Chondrocyte (in vitro differentiated cells): Measurements from ENCODE around the gene BAIAP2. TPM values are rescaled to one million over a fixed set of nuclear protein-coding genes. Genes with fewer than 3 reads are reported as not detected.

Experiments
- DNase-seq: peaks from one replicate; pipeline ENCODE4 v3.0.0; 2021; ENCODE audit warnings: mixed read lengths, low spot score
- H3K27ac Mint-ChIP-seq: one replicate; pipeline ENCODE4 v1.8.0; 2021; ENCODE audit warnings: mild to moderate bottlenecking, moderate library complexity, mixed read lengths; ENCODE audit not compliant: unreplicated experiment
- H3K27me3 Mint-ChIP-seq: 2 replicates; pipeline ENCODE4 v1.8.0; 2021; ENCODE audit warnings: low read depth, mixed read lengths
- H3K36me3 Mint-ChIP-seq: 2 replicates; pipeline ENCODE4 v1.8.0; 2021; ENCODE audit warnings: low read depth, mixed read lengths
- H3K4me1 Mint-ChIP-seq: 2 replicates; pipeline ENCODE4 v1.8.0; 2021; ENCODE audit warnings: low read depth, mild to moderate bottlenecking, mixed read lengths
- H3K4me3 Mint-ChIP-seq: one replicate; pipeline ENCODE4 v1.8.0; 2021; ENCODE audit warnings: mild to moderate bottlenecking, moderate library complexity, mixed read lengths; ENCODE audit not compliant: unreplicated experiment
- H3K9me3 Mint-ChIP-seq: 2 replicates; pipeline ENCODE4 v1.8.0; 2021; ENCODE audit warnings: low read depth, mixed read lengths
- total RNA-seq: library from RNA; stranded (reverse); gene quantifications from 3 replicates; pipeline ENCODE4 v1.2.1, GENCODE V29; 2021
- TF ChIP-seq, protein P1 (sequence below): fragments of 200-600 bp; sonication (generic); IDR thresholded peaks from 2 replicates; pipeline ENCODE4 v1.5.0; 2021; ENCODE audit warnings: antibody characterized with exemption, mild to moderate bottlenecking, moderate library complexity

The BAIAP2 gene
- total RNA-seq, 1 donor from 2014 or later: 29.5 TPM

DNA sequence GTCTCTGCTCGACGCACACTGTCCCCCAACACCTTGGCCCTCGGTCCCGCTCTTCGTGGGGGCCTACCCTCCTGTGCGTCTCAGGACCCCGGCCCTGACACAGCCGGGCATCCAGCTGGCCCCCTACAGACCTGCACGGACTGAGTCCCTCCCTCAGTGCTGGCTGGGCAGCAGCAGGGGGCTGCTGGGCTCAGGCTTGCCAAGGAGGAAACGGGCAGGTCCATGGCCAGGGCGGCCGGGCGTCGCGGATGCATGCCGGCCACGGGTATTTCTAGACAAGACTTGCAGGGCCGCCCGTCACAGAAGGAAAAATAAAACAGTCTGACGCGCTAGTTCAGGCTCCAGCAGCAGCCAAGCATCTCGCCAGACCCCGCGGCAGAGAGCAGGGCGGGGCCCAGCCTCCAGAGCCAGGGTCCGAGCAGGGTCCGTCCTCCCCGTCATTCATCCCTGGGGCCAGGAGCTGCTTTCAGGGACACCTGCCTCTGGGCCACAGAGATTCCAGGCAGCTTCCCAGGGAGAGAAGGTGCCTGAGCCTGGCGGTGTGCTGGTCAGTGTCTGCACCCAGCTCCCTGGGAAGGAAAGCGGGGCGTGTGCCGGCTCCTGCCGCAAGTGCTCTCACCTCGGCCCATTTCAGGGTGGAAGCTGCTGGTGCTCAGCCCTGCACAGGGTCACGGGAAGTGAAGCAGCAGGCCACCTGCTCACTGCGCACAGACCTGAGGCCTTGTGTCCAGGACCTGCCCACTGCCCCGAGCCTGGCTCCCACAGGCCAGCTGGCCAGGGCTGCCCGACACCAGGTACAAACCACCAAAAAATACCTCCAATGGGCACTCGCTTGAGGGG lies 123.1 kb downstream of the BAIAP2 start:
- DNase-seq: no peak
- no peaks in the 10 kb centered on the region for H3K9me3 Mint-ChIP-seq
- no peaks in the 10 kb centered on the region for H3K36me3 Mint-ChIP-seq
- TF ChIP-seq, protein P1, sequence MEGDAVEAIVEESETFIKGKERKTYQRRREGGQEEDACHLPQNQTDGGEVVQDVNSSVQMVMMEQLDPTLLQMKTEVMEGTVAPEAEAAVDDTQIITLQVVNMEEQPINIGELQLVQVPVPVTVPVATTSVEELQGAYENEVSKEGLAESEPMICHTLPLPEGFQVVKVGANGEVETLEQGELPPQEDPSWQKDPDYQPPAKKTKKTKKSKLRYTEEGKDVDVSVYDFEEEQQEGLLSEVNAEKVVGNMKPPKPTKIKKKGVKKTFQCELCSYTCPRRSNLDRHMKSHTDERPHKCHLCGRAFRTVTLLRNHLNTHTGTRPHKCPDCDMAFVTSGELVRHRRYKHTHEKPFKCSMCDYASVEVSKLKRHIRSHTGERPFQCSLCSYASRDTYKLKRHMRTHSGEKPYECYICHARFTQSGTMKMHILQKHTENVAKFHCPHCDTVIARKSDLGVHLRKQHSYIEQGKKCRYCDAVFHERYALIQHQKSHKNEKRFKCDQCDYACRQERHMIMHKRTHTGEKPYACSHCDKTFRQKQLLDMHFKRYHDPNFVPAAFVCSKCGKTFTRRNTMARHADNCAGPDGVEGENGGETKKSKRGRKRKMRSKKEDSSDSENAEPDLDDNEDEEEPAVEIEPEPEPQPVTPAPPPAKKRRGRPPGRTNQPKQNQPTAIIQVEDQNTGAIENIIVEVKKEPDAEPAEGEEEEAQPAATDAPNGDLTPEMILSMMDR: no peak
- peaks cover 2% of the 10 kb centered on the region for H3K27me3 Mint-ChIP-seq
- peaks cover 2% of the 10 kb centered on the region for H3K4me1 Mint-ChIP-seq
- H3K27ac Mint-ChIP-seq: no peak overlapping the region
- H3K4me3 Mint-ChIP-seq: no peak overlapping the region

DNA sequence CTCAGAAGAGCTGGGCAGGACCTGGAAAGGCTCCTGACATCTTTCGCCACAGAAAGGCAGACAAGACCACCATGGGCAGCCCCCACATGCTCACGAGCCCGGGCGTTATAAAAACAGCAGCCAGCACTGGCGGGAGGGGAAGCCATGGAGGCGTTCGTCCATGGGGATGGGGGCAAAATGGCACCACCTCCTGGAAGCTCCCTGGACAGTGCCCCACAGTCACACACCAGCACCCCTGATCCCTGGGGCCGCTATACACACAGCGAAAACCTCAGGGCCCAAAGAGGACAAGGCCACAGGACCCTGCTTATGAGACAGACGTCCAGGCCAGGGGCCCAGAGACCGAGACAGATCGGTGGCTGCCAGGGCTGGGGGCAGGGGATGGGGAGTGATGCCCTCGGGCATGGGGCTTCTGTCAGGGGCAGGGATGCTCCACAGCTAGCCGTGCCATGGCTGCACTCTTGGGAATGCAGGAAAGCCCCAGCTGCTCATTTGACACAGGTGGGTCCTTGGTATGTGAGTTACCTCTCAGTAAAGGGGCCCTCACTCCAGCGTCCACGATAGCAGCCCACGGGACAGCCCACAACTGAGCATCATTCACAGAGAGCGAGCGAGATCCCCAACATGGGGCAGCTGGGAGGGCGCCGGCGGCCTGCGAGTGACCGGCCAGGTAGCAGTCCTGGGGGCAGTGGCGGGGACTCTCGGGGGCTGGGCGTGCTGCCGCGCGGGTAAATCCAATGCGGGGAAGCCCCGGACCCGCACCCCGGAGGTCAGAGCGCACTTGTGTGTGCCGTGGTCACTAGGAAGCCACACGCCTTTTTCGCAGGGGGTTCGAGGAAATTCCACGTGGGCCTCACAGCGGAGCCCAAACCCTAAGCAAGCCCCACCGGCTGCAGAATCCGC lies 124.0 kb downstream of the BAIAP2 start:
- Mint-ChIP-seq H3K27ac (no peak overlapping the region), H3K4me1 (no peaks in the 10 kb centered on the region), H3K27me3 (no peaks in the 10 kb centered on the region), H3K4me3 (no peak overlapping the region), H3K9me3 (no peaks in the 10 kb centered on the region), H3K36me3 (no peaks in the 10 kb centered on the region)
- DNase-seq: no peak
- TF ChIP-seq, protein P1: no peak

DNA sequence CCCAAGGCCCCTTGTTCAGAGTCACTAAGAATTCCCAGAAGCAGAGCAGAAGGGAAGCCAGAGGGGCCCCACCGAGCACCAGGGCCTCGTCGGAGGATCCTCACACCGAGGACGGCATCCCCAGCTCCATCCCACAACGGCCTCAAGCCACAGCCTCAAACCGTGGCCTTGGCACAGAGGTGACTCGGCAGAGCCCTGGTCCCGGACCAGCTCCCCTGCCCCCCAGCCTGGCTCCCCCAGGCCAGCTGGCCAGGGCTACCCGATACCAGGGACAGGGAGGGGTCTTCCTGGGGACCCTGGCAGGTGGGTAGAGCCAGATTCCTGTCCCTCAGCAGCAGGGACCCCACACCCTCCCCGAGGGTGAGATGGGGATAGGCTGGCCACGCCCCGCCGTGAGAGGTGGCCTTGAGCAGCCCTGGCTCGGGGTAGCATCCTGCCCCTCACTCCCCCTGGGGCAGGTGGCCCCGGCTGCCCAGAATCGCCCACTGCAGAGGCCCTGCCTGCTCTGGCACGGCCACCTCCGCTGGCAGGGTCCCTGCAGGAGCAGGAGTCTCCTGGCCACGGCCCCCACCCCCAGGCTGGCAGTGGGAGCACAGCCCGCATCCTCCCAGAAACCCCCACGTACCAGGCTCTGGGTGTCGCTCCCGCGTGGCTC lies 124.8 kb downstream of the BAIAP2 start:
- TF ChIP-seq, protein P1: no peak

DNA sequence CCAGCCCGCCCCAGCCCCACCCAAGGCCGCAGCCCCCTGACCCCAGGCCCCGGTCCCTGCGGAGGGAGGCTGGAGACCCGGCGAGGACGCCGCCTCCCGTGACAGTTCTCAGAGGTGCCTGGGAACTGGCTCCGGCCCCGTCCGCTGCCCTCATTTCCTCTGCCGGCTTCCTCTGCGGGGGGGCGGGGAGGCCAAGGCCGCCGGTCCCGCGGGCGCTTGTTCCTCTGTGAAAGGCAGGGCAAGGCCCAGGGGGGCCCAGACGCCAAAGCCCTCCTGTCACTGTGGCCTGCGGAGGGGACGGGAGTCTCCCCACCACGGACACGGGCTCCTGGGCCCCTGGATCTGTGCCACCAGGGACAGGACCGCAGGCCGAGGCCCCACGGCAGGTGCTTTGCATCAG lies 125.4 kb downstream of the BAIAP2 start:
- Mint-ChIP-seq H3K4me1 (no peaks in the 10 kb centered on the region), H3K27ac (no peak overlapping the region), H3K4me3 (no peak overlapping the region), H3K9me3 (no peaks in the 10 kb centered on the region), H3K27me3 (no peaks in the 10 kb centered on the region), H3K36me3 (no peaks in the 10 kb centered on the region)
- no peak for DNase-seq
- TF ChIP-seq, protein P1: no peak

More for the DNA sequence above, 124.8 kb downstream of the BAIAP2 start:
- H3K4me3 Mint-ChIP-seq: no peak overlapping the region
- H3K27me3 Mint-ChIP-seq: no peaks in the 10 kb centered on the region
- no peak for DNase-seq
- H3K4me1 Mint-ChIP-seq: no peaks in the 10 kb centered on the region
- no peaks in the 10 kb centered on the region for H3K36me3 Mint-ChIP-seq
- H3K27ac Mint-ChIP-seq: no peak overlapping the region
- H3K9me3 Mint-ChIP-seq: no peaks in the 10 kb centered on the region
